ENCODE data around the gene ST14. TPM values are rescaled to one million over a fixed set of nuclear protein-coding genes. Genes with fewer than 3 reads are reported as not detected.
A peak's percentile ranks its signal among the peaks of the same experiment; 100 is the strongest.

Gene ST14
- total and polyA plus RNA-seq, 11 donors = 0.37 to 13.0 (median 1.3) TPM

DNA sequence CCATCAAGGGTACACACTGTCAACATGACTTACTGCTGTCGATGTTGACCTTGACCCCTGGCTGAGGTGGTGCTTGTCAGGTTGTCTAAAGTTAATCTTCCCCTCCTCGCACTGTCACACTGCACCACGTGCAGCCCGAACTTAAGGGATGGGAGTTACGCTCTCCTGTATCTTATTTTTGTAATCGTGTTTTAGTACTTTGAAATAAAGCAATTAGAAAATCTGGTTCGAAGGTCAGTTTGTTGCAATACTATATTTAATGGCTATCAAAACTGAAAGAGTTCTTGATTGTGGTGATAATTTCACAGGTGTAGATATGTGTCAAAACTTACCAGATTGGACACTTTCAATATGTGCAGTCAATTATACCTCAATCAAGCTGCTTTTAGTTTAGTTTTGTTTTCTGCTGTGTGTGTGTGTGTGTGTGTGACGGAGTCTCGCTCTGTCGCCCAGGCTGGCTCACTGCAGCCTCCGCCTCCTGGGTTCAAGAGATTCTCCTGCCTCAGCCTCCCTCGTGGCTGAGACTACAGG lies 10.7 kb upstream of the ST14 start:
- TF ChIP-seq, protein P1, sequence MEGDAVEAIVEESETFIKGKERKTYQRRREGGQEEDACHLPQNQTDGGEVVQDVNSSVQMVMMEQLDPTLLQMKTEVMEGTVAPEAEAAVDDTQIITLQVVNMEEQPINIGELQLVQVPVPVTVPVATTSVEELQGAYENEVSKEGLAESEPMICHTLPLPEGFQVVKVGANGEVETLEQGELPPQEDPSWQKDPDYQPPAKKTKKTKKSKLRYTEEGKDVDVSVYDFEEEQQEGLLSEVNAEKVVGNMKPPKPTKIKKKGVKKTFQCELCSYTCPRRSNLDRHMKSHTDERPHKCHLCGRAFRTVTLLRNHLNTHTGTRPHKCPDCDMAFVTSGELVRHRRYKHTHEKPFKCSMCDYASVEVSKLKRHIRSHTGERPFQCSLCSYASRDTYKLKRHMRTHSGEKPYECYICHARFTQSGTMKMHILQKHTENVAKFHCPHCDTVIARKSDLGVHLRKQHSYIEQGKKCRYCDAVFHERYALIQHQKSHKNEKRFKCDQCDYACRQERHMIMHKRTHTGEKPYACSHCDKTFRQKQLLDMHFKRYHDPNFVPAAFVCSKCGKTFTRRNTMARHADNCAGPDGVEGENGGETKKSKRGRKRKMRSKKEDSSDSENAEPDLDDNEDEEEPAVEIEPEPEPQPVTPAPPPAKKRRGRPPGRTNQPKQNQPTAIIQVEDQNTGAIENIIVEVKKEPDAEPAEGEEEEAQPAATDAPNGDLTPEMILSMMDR (IDR thresholded peaks at IDR 0.05) = no peak
- TF ChIP-seq POLR2A (IDR thresholded peaks at IDR 0.05) = no peak
- peaks cover 0 to 20% (median 17%) of the 10 kb centered on the region in 9 donors for H3K36me3 ChIP-seq
- intact Hi-C loops (cut with DNase I) = no loop called here
- no peaks in the 10 kb centered on the region for H3K27me3 ChIP-seq
- no peaks in the 10 kb centered on the region for H3K9me3 ChIP-seq
- peaks cover 0 to 35% (median 15%) of the 10 kb centered on the region in 12 donors for H3K4me1 ChIP-seq
- 92 to 97% (median 95%) methylated on average over 12 of the region's 12 CpGs for WGBS, 4 donors
- no peak overlapping the region for H3K4me3 ChIP-seq
- DNase-seq = no peak
- ATAC-seq = no peak
- H3K27ac ChIP-seq = no peak overlapping the region

DNA sequence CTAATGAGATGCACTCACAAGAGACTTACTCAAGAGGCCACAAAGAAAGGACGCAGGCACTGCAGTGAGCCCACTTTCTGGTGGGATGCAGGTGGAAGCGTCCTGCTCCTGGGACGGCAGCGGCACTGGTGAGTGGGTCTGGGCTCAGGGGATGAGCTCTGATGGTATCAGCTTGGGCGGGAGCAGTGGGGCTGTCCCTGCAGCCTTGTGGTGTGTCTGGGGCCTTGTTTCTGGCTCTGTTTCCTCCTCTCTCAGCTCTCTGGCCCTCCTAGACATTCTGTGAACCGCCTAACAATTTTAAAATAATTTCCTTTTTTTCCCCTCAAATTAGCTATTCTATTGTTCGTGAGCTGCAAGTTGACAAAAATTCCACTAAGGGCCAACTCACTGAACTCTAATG lies 8.8 kb upstream of the ST14 start:
- intact Hi-C loops (cut with DNase I) = no loop called here
- Histone ChIP-seq H3K27me3 (no peaks in the 10 kb centered on the region), H3K9me3 (no peaks in the 10 kb centered on the region), H3K4me1 (peaks cover 0 to 25% (median 13%) of the 10 kb centered on the region in 12 donors), H3K4me3 (no peak overlapping the region), H3K36me3 (peaks cover 0 to under 1% (median 0%) of the 10 kb centered on the region in 9 donors), H3K27ac (no peak overlapping the region)
- no peak for ATAC-seq
- TF ChIP-seq, protein P1 (IDR thresholded peaks at IDR 0.05) = no peak
- TF ChIP-seq POLR2A (IDR thresholded peaks at IDR 0.05) = no peak
- DNase-seq = no peak
- 88 to 95% (median 93%) methylated on average over 7 of the region's 7 CpGs for WGBS, 4 donors

DNA sequence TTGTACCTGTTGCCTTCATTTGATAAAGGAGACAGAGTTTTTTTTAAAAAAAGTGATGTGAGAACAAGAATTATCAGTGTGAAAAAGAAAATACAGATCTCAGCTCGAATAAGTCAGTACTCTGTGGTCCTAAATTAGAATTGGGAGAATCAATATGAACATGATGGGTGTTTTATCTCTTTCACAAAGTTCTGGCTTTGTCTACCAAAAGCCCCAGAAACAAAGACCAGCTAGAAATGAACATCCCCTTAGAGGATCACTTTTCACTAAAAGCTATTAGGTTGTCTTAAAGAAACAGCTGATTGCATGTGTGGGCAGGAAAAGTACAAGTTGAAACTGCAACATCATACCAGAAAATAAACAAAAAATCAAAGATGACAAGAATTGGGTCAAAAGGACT lies 8.4 kb upstream of the ST14 start:
- TF ChIP-seq, protein P1 (IDR thresholded peaks at IDR 0.05) = no peak
- TF ChIP-seq POLR2A (IDR thresholded peaks at IDR 0.05) = no peak
- H3K4me1 ChIP-seq = peaks cover 0 to 21% (median 9%) of the 10 kb centered on the region in 12 donors
- no peaks in the 10 kb centered on the region for H3K9me3 ChIP-seq
- H3K36me3 ChIP-seq = no peaks in the 10 kb centered on the region
- no peaks in the 10 kb centered on the region for H3K27me3 ChIP-seq
- intact Hi-C loops (cut with DNase I) = no loop called here
- ATAC-seq (no peak), DNase-seq (no peak)
- WGBS, 4 donors = 75 to 81% (median 79%) methylated on average over 1 of the region's 1 CpG
- no peak overlapping the region for H3K4me3 ChIP-seq
- H3K27ac ChIP-seq = no peak overlapping the region

DNA sequence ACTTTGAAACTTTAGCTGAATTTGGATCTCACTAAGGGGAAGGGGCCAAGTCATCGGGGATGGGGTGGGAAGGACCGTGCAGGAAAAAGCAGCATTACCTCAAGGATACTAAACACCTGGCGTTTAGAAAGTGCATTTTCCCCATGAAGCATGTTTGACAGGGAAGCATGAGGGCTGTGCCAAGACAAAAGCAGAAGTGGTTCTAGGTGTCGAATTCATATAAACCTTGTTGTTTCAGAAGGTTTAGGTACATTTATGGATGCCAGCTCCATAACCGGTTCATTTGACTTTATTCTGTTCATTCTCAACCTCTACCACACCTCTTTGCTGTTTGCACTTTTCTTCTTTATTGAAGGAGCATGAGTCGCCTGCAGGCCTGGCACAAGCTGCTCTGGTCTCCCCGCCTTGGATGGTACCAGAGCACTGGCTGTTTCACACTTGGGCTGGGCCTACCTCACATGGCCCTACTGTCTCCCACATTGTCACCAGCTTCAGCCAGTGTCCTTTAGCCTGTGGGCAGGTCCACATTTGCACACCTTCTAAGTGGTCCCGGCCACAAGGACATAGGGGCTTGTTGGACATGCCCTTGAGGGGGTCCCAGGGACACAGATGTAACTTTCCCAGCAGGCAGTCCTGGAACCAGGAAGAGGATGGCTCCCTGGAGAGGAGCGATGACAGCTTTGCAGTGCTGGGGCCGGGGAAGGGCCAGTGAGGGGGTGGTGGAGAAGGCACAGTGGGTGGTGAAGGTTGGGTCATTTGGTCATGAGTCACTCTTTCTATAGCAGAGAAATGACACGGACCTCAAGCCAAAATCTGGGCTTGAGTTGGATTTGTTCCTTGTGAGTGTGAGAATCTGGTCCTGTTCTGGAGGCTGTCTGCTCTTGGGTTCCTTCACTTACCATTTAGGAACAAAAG lies 3.2 kb upstream of the ST14 start:
- intact Hi-C loops (cut with DNase I) = no loop called here
- Histone ChIP-seq H3K27ac (no peak overlapping the region), H3K4me1 (peaks cover 0 to 26% (median 5%) of the 10 kb centered on the region in 12 donors), H3K27me3 (peaks cover 0 to 32% (median 21%) of the 10 kb centered on the region in 9 donors), H3K36me3 (no peaks in the 10 kb centered on the region), H3K4me3 (no peak overlapping the region), H3K9me3 (no peaks in the 10 kb centered on the region)
- DNase-seq (no peak), ATAC-seq (peak in 2 of 4 donors; percentile 13 to 33)
- 78 to 89% (median 88%) methylated on average over 11 of the region's 11 CpGs for WGBS, 4 donors
- TF ChIP-seq POLR2A (IDR thresholded peaks at IDR 0.05) = no peak
- TF ChIP-seq, protein P1 (IDR thresholded peaks at IDR 0.05) = no peak

Data from heart left ventricle (tissue), 16 donors.